CD4-positive, alpha-beta T cell treated with Interleukin-17A for 1 hour (primary cell): Measurements from ENCODE around the gene ANXA8.
"Not testable (repeated sequence)": the region's sequence is repeated elsewhere in the genome, so short reads cannot be mapped to it uniquely, and the experiment has no call there.

Source experiments
- DNase-seq: peaks from one replicate; pipeline ENCODE4 v3.0.0-alpha.2; 2020

The ANXA8 gene, protein sequence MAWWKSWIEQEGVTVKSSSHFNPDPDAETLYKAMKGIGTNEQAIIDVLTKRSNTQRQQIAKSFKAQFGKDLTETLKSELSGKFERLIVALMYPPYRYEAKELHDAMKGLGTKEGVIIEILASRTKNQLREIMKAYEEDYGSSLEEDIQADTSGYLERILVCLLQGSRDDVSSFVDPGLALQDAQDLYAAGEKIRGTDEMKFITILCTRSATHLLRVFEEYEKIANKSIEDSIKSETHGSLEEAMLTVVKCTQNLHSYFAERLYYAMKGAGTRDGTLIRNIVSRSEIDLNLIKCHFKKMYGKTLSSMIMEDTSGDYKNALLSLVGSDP

DNA sequence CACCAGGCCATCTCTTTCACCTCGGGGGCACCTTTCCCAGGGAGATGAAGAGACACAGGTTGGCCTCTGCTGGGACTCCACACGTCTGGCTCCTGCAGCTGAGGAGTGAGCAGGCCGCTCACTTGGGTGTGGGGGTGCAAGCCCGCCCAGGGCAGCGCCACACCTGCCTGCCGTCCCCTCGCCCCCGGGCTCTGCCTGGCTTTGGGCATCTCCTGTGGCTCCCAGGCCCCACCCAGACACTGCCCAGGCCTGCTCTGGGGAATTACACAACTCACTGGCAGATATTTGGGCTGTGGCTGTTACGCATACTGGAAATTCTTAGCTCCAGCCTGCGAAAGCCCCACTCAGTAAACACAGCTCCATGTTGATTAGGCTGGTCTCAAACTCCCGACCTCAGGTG, at the start of gene ANXA8:
ANXA8 (minus strand) TSS at position 193 of the 400 bp plus-strand sequence; CDS start at position 11, 182 bp downstream.
- DNase-seq = not testable (repeated sequence)

DNA sequence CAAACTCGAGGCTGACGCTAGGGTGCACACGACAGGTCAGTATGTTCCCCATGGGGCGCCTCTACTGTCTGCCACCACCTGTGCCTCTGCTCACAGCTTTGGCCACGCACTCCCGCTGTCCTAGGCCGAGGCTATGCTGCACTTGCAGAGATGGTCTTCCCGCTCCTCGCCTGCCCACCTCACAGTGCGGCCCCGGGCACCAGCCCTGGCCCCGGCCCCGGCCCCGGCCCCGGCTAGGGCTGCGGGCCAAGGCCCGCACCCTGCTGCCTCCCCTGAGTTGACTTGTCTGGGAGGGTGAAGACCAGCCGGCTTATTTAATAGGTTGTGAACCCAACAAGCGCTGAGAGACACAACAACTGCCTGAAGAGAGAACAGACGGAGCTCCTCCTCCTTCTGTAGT, 39.6 kb upstream of the ANXA8 start, which contains the start of gene AGAP9:
AGAP9 (minus strand) TSS at position 164 of the 400 bp plus-strand sequence; CDS start at position 52, 112 bp downstream.
- DNase-seq = not testable (repeated sequence)

DNA sequence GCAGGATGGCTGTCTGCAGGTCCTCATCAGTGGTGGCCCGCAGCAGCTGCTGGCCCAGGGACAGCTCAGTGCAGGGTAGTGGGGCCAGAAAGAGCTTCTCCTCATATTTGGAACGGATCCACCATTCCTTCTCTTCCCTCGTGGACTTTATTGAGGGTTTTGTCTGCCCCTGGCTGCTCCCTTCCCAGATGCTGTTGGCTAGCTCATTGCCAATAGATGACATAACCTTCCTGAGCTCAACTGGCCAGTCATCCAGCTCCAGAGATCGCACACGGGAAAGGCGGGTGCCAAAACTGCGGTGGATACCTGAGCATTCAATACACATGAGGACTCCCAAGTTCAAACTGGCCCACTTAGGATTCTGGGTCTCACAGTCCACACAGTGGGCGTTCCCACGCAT, 18.4 kb upstream of the ANXA8 start:
- DNase-seq = not testable (repeated sequence)

DNA sequence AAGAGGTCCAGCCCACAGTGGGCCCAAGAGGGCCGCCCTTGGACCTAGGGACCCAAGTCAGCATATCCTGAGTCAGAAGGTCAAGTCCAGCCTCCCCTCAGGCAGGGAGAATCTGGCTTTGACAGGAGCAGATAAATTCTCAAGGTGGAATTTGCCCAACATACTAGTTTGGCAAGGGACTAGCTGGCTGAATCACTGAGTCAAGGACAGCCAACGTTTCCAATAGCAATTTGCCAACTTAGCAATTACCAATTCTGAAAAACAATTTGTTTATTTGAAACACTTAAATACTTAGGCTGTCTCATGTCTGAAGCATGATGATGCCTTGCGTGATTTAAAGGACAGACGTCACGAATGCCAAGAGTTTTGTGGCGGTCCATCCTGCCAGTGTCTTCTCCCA, 10.3 kb upstream of the ANXA8 start:
- DNase-seq = not testable (repeated sequence)

DNA sequence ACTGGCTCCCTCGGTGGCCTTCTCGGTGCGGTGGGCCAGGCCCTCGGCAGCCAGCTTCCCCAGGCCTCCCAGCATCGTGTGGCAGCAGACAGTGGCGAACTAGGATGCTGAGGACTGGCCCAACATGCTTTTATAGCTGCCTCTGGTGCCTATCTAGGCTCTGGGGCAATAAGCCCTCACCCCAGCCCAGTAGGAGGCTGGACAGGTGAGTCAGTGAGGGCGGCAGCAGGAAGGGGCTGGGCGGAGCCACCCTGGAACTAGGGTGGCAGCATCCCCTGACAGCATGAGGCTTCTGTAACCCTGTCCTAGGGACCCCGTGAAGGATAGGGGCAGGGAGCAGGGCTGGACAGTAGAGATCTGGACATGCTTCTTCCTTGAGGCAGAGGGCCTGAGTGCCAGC, 7.7 kb upstream of the ANXA8 start, which contains the start of gene FAM25G:
FAM25G (minus strand) TSS at position 101 of the 400 bp plus-strand sequence; CDS start at position 75, 26 bp downstream.
- not testable (repeated sequence) for DNase-seq

DNA sequence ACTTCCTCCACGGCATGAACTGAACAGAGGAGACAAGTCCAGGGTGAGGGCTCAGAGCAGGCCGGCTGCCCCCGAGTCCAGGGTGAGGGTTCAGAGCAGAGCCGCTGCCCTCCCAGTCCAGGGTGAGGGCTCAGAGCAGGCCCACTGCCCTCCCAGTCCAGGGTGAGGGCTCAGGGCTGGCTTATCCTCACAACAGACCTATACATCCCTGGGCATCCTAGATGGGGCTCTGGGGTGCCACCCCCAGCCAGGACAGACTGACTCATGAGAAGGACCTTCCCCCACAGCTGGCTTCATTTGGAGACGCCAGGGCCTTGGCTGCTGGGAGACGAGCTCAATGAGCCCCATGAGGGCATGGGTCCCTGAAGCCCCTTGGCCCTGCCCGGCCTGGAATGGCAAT, 5.7 kb upstream of the ANXA8 start:
- DNase-seq = not testable (repeated sequence)

DNA sequence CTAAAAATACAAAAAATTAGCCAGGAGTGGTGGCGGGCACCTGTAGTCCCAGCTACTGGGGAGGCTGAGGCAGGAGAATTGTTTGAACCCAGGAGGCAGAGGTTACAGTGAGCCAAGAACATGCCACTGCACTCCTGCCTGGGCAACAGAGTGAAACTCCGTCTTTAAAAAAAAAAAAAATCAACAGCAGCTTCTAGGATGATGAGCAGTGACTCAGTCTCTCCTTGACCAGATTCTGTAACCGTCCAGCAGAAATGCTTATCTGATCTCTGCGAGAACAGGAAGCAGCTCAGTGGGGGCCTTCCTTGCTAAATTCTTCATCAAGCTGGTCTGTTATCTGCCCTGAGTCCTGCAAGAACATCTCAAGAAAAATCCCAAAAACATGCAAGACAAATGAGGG, 2.0 kb upstream of the ANXA8 start:
- DNase-seq = not testable (repeated sequence)

DNA sequence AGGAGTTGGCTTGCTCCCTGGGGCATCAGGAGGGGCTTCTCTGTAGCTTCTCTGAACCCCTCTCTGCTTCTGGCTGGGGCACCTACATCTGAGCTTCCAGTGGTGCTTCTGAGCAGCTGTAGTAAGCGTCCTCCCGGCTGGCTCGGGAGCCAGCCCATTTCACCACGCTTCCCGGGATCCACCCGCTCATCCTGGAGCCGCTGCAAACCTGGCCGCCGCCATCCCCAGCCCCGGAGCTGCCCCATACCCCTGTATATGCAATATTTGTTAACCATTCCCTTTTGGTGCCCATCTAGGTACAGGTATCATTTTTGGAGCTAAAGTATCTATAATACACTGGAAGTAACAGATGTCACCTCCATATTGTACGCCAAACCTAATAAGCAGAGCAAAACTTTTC, 871 bp upstream of the ANXA8 start:
- not testable (repeated sequence) for DNase-seq

DNA sequence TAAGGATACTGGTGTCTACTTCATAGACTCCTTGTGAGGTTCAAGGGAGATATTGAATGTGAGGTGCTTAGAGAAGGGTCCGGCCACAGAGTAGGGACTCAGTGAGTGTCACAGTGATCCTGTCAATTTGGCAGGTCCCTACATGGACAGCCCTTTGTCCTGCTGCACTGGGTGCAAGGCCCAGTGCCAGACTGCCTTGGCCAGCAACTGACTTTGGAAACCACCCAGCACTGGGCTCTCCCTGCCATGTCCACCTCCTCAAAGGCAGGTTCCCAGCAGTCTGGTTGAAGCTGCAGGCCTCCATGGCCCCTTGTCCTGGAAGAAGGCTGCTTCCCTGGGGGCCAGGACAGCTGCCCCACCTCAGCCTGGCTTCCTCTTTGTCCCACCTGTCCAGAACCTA, 1.5 kb downstream of the ANXA8 start:
- DNase-seq = not testable (repeated sequence)

DNA sequence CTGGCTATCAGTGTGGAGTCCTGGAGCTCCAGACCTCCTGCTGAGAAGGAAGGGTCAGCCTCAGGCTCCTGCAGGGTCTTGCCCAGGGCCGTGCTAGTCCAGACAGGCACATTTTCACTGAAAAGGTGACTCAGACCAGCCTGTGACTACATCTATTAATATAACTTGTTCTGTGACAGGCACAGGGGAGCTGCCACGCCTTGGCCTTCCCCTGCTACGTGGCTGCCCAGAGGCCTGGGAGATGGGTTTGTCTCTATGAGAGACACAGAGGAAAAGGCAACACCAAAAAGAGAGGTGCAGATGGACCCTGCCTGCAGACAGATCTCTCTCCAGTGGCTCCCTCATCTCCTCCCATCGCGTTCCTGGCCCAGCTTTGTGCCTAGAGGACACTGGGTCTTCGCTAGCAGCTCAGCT, 2.1 kb downstream of the ANXA8 start:
- not testable (repeated sequence) for DNase-seq

DNA sequence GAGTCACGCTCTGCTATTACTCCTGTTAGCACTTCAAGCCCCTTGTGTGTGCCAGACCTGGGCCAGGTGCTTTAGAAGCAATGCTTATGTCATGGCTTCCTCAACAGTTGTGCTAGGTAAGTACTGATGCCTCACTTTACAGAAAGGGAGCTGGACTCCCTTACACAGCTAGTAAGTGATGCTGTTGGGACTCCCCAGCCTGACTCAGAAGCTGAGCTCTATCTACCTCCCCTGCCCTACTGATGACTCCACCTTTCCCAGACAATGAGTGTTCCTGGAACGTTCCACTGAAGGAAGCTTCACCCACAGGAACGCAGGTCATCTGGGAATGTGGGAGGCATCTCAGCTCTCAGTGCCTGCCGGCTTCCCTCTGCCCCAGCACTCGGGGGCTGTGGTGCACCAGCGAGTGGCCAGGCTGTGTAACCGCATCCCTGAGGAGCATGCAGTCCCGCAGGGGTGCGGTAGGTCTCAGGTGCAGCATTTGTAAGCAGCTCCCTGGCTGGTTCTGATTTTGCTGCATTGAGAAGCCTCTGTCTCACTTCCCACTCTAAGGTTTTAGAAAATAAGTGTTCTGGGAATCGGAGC, 2.6 kb downstream of the ANXA8 start:
- not testable (repeated sequence) for DNase-seq

DNA sequence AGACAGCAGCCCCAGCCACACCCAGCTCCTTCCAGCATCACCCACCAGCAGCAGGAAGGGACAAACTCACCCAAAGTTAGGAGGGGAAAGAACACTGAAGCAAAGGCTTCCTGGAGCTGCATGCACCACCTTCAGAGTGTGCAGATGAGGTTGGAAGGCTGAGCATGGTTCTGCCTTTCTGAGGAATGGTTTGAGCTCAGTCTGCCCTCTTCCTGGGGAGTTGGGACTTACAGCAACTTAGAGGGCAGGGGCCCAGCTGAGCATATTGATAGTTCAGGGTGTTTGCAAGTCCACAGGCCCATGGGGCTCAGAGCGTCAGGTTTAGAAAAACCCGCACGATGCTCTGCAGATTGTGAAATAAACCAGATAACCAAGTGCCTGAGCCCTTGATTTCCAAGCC, 3.8 kb downstream of the ANXA8 start:
- not testable (repeated sequence) for DNase-seq

DNA sequence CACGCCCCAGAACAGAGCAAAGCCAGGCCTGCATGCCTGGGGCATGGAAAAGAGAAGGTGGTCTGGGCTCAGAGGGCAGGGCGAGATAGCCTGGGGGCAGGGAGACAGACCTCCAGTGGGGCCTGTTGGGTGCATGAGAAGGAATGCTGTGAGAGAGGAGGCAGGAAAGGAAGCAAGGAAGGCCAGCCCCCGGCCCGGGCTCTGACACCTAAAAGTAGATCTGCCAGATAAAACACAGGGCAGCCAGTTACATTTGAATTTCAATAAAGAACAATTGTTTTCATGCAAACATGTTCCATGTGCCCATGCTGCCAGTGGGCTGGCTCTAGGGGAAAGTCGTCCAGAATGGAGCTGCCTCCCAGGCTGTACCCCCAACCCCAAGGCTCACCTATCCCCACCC, 5.8 kb downstream of the ANXA8 start:
- not testable (repeated sequence) for DNase-seq

DNA sequence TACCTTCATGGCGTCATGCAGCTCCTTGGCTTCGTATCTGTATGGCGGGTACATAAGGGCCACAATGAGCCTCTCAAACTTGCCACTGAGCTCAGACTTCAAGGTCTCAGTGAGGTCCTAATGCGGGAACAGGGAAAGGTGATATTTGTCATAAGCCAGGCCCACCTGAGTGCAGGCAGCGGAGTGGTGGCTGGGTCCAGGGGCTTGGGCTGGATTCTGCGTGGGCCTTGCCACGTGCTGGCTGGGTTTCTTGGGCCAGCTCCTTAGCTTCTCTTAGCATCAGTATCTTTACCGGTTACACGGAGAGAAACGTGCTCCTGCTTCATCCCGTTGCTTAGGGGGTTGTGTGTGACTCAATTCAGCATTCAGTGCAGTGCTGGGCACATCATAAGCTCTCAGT, 6.8 kb downstream of the ANXA8 start:
- not testable (repeated sequence) for DNase-seq

DNA sequence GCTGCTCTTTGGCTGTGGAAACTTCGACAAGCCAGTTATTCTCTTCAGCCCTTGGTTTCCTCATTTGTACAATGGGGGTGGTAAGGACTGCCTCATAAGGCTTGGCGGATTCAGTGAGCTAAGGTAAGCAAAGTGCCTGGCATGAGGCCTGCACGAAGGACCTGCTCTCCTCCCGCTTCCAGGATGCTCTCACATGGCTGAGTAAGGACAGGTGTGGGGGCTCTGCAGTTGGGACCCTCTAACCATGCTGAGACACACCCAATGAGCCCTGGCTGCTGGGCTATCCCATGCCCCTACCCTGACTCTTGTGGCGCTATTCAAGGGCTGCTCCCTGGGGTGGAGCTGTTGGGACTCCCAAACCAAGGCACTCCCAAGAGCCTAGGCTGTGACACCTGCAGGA, 8.8 kb downstream of the ANXA8 start:
- not testable (repeated sequence) for DNase-seq

DNA sequence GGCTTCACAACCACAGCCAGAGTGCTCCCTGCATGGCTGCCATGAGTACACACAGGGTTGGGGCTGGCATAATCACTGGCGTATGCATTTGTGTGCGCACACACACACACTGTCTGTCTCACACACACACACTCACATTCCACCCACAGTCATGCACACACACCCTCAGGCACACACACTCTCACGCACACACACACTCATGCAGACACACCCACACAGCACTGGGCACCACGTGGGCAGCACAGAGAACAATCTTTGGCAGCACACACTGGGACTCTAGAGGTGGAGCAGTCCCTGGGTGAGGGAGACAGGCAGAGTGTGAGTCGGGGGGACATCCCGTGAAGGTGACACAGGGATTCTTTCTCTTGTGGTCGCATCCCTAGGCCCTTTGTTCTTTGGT, 10.4 kb downstream of the ANXA8 start:
- DNase-seq = not testable (repeated sequence)

DNA sequence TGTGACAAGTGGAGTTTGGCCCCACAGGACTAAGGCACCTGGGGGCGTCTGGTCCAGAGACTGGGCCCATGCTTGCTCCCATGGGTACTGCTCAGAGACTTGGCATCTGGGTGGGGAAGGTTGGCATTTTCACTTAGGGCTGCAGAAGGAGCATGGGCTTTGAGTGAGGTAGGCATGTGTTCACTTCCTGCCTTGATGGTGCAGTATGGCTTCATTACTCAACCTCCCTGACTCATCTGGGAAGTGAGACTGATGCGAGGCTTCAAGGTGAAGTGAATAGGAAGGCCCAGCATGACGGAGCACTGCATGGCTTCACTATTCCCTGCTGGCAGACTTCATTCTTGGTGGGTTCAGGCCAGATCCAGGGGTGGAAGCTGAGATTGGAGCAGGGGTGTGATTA, 11.3 kb downstream of the ANXA8 start:
- DNase-seq = not testable (repeated sequence)

DNA sequence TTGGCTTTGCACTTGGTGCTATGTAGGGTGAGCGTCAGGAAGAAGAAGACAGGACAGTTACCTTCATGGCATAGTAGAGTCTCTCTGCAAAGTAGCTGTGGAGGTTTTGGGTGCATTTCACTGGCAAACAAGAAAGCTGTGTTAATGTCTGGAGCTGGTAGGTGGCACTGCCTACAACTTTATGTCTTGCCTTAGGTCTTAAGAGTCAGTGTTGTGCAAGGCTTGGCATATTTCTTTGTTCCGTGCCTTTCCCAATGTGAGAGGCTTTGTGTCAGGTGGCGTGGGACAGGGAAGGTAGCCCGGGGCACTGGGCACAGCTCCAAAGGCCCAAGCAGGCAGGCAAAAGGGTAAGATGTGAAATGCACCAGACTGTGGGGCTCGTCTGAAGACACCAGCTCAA, 11.8 kb downstream of the ANXA8 start:
- not testable (repeated sequence) for DNase-seq

DNA sequence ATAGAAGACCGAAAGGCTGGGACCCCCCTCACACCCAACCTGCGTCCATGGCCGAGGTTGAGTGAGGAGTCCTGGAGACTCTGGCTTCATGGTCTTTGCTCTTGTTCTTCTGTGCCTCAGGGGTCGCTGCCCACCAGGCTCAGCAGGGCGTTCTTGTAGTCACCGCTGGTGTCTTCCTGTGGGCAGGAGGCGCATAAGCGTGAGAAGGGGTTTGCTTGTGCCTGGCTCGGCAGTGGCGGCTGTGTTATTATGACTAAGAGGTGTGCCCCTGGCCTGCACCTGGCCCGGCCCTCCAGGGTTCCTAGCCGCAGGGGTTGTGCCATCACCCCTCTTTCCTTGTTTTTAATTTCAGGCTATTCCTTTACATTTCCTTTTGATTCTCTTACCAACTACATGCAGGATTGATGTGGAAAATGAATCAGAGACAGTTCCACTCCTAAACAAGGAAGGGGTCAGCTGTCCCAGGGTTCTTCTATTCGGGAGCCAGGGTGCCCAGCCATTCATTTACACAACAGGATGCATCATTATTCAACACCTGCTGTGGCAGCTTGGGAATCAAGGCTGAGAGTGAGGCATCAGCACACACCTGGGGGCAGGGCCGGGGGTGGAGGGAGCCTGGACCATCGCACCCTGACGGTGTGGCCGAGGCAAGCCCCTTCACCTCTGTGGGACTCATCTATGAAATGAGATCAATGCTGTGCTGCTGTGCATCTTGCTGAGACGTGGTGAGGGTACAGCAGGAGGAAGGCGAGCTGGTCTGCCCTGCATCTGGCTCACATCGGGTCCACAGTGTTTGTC, 15.0 kb downstream of the ANXA8 start:
- not testable (repeated sequence) for DNase-seq

DNA sequence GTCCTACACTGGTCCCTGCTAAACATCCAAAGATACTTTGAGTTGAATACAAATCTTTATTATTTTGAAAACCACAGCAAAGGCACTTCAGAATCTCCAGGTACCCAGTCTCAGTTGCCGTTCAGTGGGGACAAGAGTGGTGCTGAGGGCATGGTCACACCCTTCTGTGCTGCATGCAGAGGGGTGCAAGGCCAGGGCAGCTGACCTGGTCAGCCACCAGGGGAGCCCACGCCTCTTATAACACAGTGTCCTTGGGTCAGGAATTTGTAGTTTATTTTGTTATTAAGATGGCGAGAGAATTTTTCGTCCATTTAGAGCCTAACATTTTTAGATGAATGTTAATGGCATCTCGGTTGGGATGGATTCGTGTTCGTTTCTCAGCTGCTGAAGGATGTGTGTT, 16.0 kb downstream of the ANXA8 start:
- not testable (repeated sequence) for DNase-seq

DNA sequence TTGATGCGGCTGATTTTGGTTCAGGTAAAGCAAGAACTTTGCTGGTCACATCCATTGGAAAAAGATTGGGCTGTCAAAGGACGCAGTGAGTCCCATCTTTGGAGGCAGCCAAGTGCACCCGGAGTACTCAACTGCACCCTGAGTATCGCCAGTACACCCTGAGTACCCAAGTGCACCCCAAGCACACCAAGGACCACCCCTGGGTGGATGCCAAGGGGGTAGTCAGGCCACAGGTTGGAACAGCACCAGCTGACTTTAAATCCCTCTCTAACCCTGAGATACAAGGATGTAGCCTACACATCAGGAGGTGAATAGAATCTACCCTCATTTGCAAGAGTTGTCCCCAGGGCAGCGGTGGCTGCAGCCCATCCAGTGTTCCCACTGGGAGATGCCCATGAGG, 16.5 kb downstream of the ANXA8 start:
- not testable (repeated sequence) for DNase-seq

DNA sequence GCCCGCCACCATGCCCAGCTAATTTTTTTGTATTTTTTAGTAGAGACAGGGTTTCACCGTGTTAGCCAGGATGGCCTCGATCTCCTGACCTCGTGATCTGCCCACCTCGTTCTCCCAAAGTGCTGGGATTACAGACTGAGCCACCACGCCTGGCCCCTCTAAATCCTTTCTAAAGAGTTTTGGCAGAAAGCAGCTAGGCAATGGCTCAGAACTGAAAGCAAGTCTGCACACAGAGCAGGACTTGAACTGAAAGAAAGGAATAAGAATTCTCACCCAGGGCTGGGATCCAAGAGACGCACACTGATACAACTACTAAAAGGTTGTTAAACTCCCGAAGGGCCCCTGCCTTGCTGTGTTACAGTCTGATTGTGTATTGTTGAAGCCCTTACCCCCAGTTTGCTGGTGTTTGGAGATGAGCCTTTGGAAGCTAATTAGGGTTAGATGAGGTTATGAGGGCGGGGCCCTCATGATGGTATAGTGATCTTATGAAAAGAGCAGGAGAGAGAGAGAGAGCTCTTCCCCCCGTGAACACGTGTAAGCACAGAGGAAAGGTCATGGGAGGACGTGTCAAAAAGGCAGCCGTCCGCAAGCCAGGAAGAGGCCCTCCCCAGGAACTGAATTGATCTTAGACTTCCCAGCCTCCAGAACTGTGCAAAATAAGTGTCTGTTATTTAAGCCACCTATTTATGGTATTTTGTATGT, 18.5 kb downstream of the ANXA8 start:
- DNase-seq = not testable (repeated sequence)
